MM.1S (cell line): ENCODE data around the gene ZNF648.
A peak's percentile ranks its signal among the peaks of the same experiment; 100 is the strongest.

ENCODE experiments used
- DNase-seq: peaks from one replicate; pipeline ENCODE4 v3.0.0-alpha.2; 2015
- H2AFZ ChIP-seq: fragments of 300-600 bp; sonication (generic); 2 replicates; pipeline ENCODE4 v1.6.0; 2016; ENCODE audit warnings: antibody characterized with exemption, low read length
- H3F3A ChIP-seq: fragments of 300-600 bp; sonication (generic); 2 replicates; pipeline ENCODE4 v1.6.1; 2016; ENCODE audit warnings: mild to moderate bottlenecking, antibody characterized with exemption, low read length, moderate library complexity, mixed read lengths; ENCODE audit not compliant: insufficient read depth
- H3K27ac ChIP-seq: fragments of 300-600 bp; sonication (generic); 2 replicates; pipeline ENCODE4 v1.5.1; 2016; ENCODE audit warnings: mild to moderate bottlenecking, low read length
- H3K27me3 ChIP-seq: fragments of 300-600 bp; sonication (generic); replicated peaks from 2 replicates; pipeline ENCODE4 v1.6.0; 2016; ENCODE audit warnings: low read length; ENCODE audit not compliant: insufficient read depth
- H3K36me3 ChIP-seq: fragments of 300-600 bp; sonication (generic); replicated peaks from 2 replicates; pipeline ENCODE4 v1.6.1; 2016; ENCODE audit warnings: mild to moderate bottlenecking, low read length, mixed read lengths; ENCODE audit not compliant: insufficient read depth
- H3K4me1 ChIP-seq: fragments of 300-600 bp; sonication (generic); 2 replicates; pipeline ENCODE4 v1.6.1; 2016; ENCODE audit warnings: low read length, mixed read lengths
- H3K4me2 ChIP-seq: fragments of 300-600 bp; sonication (generic); 2 replicates; pipeline ENCODE4 v1.6.0; 2016; ENCODE audit warnings: low read depth, low read length
- H3K4me3 ChIP-seq: fragments of 300-600 bp; sonication (generic); 2 replicates; pipeline ENCODE4 v1.5.1; 2016; ENCODE audit warnings: low read length, mixed read lengths
- H3K79me2 ChIP-seq: fragments of 300-600 bp; sonication (generic); 2 replicates; pipeline ENCODE4 v1.6.1; 2016; ENCODE audit warnings: mixed run types, low read length, mixed read lengths
- H3K9ac ChIP-seq: fragments of 300-600 bp; sonication (generic); 2 replicates; pipeline ENCODE4 v1.6.1; 2016; ENCODE audit warnings: low read length, mixed read lengths
- H3K9me2 ChIP-seq: fragments of 300-600 bp; sonication (generic); replicated peaks from 2 replicates; pipeline ENCODE4 v1.6.1; 2016; ENCODE audit warnings: mild to moderate bottlenecking, low read length, mixed read lengths; ENCODE audit not compliant: insufficient read depth
- H3K9me3 ChIP-seq: fragments of 300-600 bp; sonication (generic); replicated peaks from 2 replicates; pipeline ENCODE4 v1.6.1; 2016; ENCODE audit warnings: mild to moderate bottlenecking, low read length, mixed read lengths; ENCODE audit not compliant: insufficient read depth
- H4K20me1 ChIP-seq: fragments of 300-600 bp; sonication (generic); 2 replicates; pipeline ENCODE4 v1.6.1; 2016; ENCODE audit warnings: mild to moderate bottlenecking, low read length, moderate library complexity, mixed read lengths; ENCODE audit not compliant: insufficient read depth
- EZH2 ChIP-seq: fragments of 300-600 bp; sonication (generic); optimal IDR thresholded peaks from 2 replicates; pipeline ENCODE3; 2017; ENCODE audit warnings: low read depth, mild to moderate bottlenecking, antibody characterized with exemption, low read length, mixed read lengths
- EZH2phosphoT487 ChIP-seq: fragments of 300-600 bp; sonication (generic); IDR thresholded peaks from 2 replicates; pipeline ENCODE4 v1.6.1; 2018; ENCODE audit warnings: antibody characterized with exemption, low read length
- TF ChIP-seq, protein P1 (sequence below): fragments of 300-600 bp; sonication (generic); IDR thresholded peaks from 2 replicates; pipeline ENCODE4 v1.5.1; 2016; ENCODE audit warnings: antibody characterized with exemption, low read length, mixed read lengths

The ZNF648 gene

GRCh38 chr1:182080955-182081582 is 19.6 kb upstream of the ZNF648 start:
- DNase-seq = peak; percentile 55
- TF ChIP-seq, protein P1, sequence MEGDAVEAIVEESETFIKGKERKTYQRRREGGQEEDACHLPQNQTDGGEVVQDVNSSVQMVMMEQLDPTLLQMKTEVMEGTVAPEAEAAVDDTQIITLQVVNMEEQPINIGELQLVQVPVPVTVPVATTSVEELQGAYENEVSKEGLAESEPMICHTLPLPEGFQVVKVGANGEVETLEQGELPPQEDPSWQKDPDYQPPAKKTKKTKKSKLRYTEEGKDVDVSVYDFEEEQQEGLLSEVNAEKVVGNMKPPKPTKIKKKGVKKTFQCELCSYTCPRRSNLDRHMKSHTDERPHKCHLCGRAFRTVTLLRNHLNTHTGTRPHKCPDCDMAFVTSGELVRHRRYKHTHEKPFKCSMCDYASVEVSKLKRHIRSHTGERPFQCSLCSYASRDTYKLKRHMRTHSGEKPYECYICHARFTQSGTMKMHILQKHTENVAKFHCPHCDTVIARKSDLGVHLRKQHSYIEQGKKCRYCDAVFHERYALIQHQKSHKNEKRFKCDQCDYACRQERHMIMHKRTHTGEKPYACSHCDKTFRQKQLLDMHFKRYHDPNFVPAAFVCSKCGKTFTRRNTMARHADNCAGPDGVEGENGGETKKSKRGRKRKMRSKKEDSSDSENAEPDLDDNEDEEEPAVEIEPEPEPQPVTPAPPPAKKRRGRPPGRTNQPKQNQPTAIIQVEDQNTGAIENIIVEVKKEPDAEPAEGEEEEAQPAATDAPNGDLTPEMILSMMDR = peak; percentile 85
- no peak for TF ChIP-seq EZH2
- Histone ChIP-seq H3K4me3 (no peak overlapping the region), H4K20me1 (no peaks in the 10 kb centered on the region), H3K9me2 (no peaks in the 10 kb centered on the region), H3K79me2 (no peaks in the 10 kb centered on the region), H3K9ac (no peak overlapping the region), H3K4me2 (no peak overlapping the region), H3K36me3 (no peaks in the 10 kb centered on the region), H3K27me3 (no peaks in the 10 kb centered on the region), H3F3A (no peaks in the 10 kb centered on the region), H3K9me3 (no peaks in the 10 kb centered on the region), H3K27ac (no peak overlapping the region), H3K4me1 (peaks cover 4% of the 10 kb centered on the region), H2AFZ (peak overlapping the region; percentile 28; the same call in 1 of the 2 replicates)

DNA sequence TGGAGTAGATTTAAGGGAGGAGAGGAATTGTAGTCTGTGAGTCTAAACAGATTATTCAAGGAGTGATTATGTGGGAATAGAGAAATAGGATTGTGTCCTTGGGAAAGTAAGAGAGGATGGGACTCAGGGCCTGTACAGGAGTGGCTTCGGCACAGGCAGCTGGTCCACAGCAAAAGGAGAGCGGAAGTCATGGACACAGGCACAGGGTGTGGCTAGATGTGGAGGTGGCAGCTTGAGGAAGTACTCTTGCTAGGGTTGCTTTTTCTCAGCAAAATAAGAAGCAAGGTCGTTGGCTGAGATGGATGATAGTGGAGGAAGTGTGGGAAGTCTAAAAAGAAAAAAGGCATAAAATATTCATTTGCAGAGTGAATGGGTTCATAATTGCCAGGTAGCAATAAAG is 18.5 kb upstream of the ZNF648 start:
- Histone ChIP-seq H3F3A (no peaks in the 10 kb centered on the region), H3K4me1 (peaks cover 4% of the 10 kb centered on the region), H3K9me3 (no peaks in the 10 kb centered on the region), H3K9me2 (no peaks in the 10 kb centered on the region), H3K27ac (no peak overlapping the region), H4K20me1 (no peaks in the 10 kb centered on the region), H3K27me3 (no peaks in the 10 kb centered on the region), H3K4me3 (no peak overlapping the region), H2AFZ (no peak overlapping the region), H3K4me2 (no peak overlapping the region), H3K79me2 (no peaks in the 10 kb centered on the region), H3K36me3 (no peaks in the 10 kb centered on the region), H3K9ac (no peak overlapping the region)
- no peak for DNase-seq
- TF ChIP-seq EZH2 = no peak
- TF ChIP-seq EZH2phosphoT487 = no peak
- TF ChIP-seq, protein P1 = no peak

- H3K4me1 ChIP-seq = no peaks in the 10 kb centered on the region
- no peak overlapping the region for H3K27ac ChIP-seq
- H2AFZ ChIP-seq = no peak overlapping the region
- H3F3A ChIP-seq = no peaks in the 10 kb centered on the region
- H3K27me3 ChIP-seq = no peaks in the 10 kb centered on the region
- H4K20me1 ChIP-seq = no peaks in the 10 kb centered on the region
- TF ChIP-seq, protein P1 = no peak
- TF ChIP-seq EZH2 = no peak
- no peaks in the 10 kb centered on the region for H3K36me3 ChIP-seq
- H3K4me2 ChIP-seq = no peak overlapping the region
- no peak for DNase-seq
- H3K9ac ChIP-seq = no peak overlapping the region
- H3K4me3 ChIP-seq = no peak overlapping the region
- H3K79me2 ChIP-seq = no peaks in the 10 kb centered on the region
- no peaks in the 10 kb centered on the region for H3K9me2 ChIP-seq
- no peaks in the 10 kb centered on the region for H3K9me3 ChIP-seq
Measured at GRCh38 chr1:182071924-182072323, 10.4 kb upstream of the ZNF648 start.
